Neuronal stem cell (in vitro differentiated cells): Measurements from ENCODE around the gene LMLN.
A peak's percentile ranks its signal among the peaks of the same experiment; 100 is the strongest.

Experiments used
- DNase-seq: peaks from one replicate; pipeline ENCODE4 v3.0.0-alpha.2; 2013; ENCODE audit warnings: low spot score
- H2AFZ ChIP-seq: one replicate; pipeline ENCODE4 v1.6.1; 2013; ENCODE audit warnings: mild to moderate bottlenecking, low read length, inconsistent platforms
- H2AK5ac ChIP-seq: 2 replicates; pipeline ENCODE4 v1.6.1; 2013; ENCODE audit warnings: low read depth, mild to moderate bottlenecking, inconsistent platforms, low read length, moderate library complexity, mixed read lengths
- H2BK120ac ChIP-seq: 2 replicates; pipeline ENCODE4 v1.6.1; 2013; ENCODE audit warnings: low read depth, mild to moderate bottlenecking, inconsistent platforms, low read length, moderate library complexity, mixed read lengths
- H2BK12ac ChIP-seq: one replicate; pipeline ENCODE4 v1.6.1; 2013; ENCODE audit warnings: low read length, inconsistent platforms
- H2BK15ac ChIP-seq: 2 replicates; pipeline ENCODE4 v1.6.1; 2013; ENCODE audit warnings: mild to moderate bottlenecking, low read length, inconsistent platforms, mixed read lengths
- H2BK5ac ChIP-seq: one replicate; pipeline ENCODE4 v1.6.1; 2013; ENCODE audit warnings: inconsistent platforms, mild to moderate bottlenecking, low read length, moderate library complexity
- H3K14ac ChIP-seq: one replicate; pipeline ENCODE4 v1.6.1; 2013; ENCODE audit warnings: low read length, inconsistent platforms
- H3K18ac ChIP-seq: 2 replicates; pipeline ENCODE4 v1.6.1; 2013; ENCODE audit warnings: low read length, inconsistent platforms
- H3K23ac ChIP-seq: 2 replicates; pipeline ENCODE4 v1.6.1; 2013; ENCODE audit warnings: low read depth, mild to moderate bottlenecking, mixed read lengths, low read length, inconsistent platforms; ENCODE audit not compliant: poor library complexity
- H3K27ac ChIP-seq: replicated peaks from 3 replicates; pipeline ENCODE4 v1.5.1; 2013; ENCODE audit warnings: low read length, inconsistent platforms
- H3K27me3 ChIP-seq, 3 experiments: 2 replicates each; pipeline ENCODE4 v1.6.1; 2013; ENCODE audit warnings: low read length in 3 of 3, mild to moderate bottlenecking in 2 of 3, inconsistent platforms in 1 of 3, low read depth in 1 of 3, mixed read lengths in 1 of 3, moderate library complexity in 1 of 3; ENCODE audit not compliant: control insufficient read depth in 3 of 3, insufficient read depth in 3 of 3
- H3K36me3 ChIP-seq, 2 donors: replicated peaks in 1 of 2; 2 replicates each; pipeline ENCODE4 v1.6.1; 2013; ENCODE audit warnings: low read length in 2 of 2; ENCODE audit not compliant: control insufficient read depth in 2 of 2, insufficient read depth in 2 of 2
- H3K4ac ChIP-seq: 2 replicates; pipeline ENCODE4 v1.6.1; 2013; ENCODE audit warnings: inconsistent platforms, mild to moderate bottlenecking, low read length, moderate library complexity
- H3K4me1 ChIP-seq, 2 donors: 1 replicate in 1 of 2; 2 replicates in 1 of 2; pipeline ENCODE4 v1.6.1; 2013; ENCODE audit warnings: low read length in 2 of 2, low read depth in 1 of 2; ENCODE audit not compliant: control insufficient read depth in 2 of 2, insufficient read depth in 1 of 2
- H3K4me2 ChIP-seq: one replicate; pipeline ENCODE4 v1.6.1; 2013; ENCODE audit warnings: mild to moderate bottlenecking, low read length, inconsistent platforms; ENCODE audit not compliant: insufficient read depth, poor library complexity, severe bottlenecking
- H3K4me3 ChIP-seq, 2 donors: 2 replicates each; pipeline ENCODE4 v1.5.1; 2013; ENCODE audit warnings: low read length in 2 of 2, mild to moderate bottlenecking in 2 of 2, inconsistent platforms in 1 of 2, moderate library complexity in 1 of 2
- H3K79me1 ChIP-seq: one replicate; pipeline ENCODE4 v1.6.1; 2013; ENCODE audit warnings: low read depth, mild to moderate bottlenecking, inconsistent platforms, low read length, moderate library complexity
- H3K9ac ChIP-seq: one replicate; pipeline ENCODE4 v1.6.1; 2013; ENCODE audit warnings: mild to moderate bottlenecking, low read depth, low read length, inconsistent platforms; ENCODE audit not compliant: poor library complexity
- H3K9me3 ChIP-seq, 2 donors: replicated peaks in 1 of 2; 2 replicates each; pipeline versions ENCODE3 to v1.6.1; 2013; ENCODE audit warnings: low read length in 2 of 2, mild to moderate bottlenecking in 2 of 2, inconsistent platforms in 1 of 2, low read depth in 1 of 2, mixed read lengths in 1 of 2, moderate library complexity in 1 of 2; ENCODE audit not compliant: control insufficient read depth in 2 of 2, insufficient read depth in 1 of 2
- H4K8ac ChIP-seq: one replicate; pipeline ENCODE4 v1.6.1; 2013; ENCODE audit warnings: low read depth, mild to moderate bottlenecking, inconsistent platforms, low read length, moderate library complexity
- H4K91ac ChIP-seq: one replicate; pipeline ENCODE4 v1.6.1; 2013; ENCODE audit warnings: low read length, low read depth, mild to moderate bottlenecking, inconsistent platforms; ENCODE audit not compliant: poor library complexity
- WGBS, 2 donors: extraction: QIAGEN DNeasy Blood & Tissue Kit; methylation state at CpG; one replicate each; pipeline ENCODE4 v1.1.7; 2013; ENCODE audit warnings: missing lambda C conversion rate in 2 of 2, mixed read lengths in 1 of 2; ENCODE audit not compliant: insufficient read length in 2 of 2, insufficient replicate concordance in 1 of 2; ENCODE audit errors: extremely low coverage in 2 of 2; 5-methylcytosine and 5-hydroxymethylcytosine counted together

Gene LMLN

DNA sequence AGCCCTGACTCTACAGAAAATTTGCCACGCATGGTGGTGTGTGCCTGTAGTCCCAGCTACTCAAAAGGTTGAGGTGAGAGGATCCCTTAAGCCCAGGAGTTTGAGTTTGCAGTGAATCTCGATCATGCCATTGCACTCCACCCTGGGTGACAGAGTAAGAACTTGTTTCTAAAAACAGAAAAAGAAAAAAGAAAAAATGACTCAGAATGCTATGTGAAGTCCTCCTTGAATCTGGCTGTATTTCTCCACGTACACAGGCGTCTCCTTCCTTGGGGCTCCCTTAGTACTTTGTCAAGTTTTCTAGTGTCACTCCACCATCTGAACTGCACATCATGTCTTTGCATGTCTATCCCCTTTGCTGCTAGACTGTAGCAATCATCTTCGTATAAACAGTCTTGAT, 104.4 kb downstream of the LMLN start:
- H3K14ac ChIP-seq = no peak overlapping the region
- H4K8ac ChIP-seq = no peak overlapping the region

DNA sequence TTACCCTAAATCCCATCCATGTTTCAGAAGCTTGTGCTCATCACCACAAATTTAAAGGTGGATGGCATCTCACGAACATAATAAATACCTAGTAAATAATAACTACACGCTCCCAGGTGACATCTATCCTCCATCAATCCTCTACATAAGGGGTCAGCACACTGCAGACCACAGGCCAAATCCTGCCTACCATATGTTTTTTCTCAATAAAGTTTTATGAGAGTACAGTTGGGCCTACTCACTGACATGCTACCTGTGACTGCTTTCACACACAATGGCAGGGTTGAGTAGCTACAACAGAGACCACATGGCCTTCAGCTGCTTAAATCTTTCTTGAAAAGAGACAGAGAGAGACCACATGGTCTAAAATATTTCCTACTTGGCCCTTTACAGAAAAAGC, 105.9 kb downstream of the LMLN start:
- H3K27ac ChIP-seq = no peak overlapping the region
- H3K27me3 ChIP-seq = no peaks in the 10 kb centered on the region
- H3K9me3 ChIP-seq = no peaks in the 10 kb centered on the region
- no peaks in the 10 kb centered on the region for H3K79me1 ChIP-seq
- no peak overlapping the region for H2AK5ac ChIP-seq
- H3K23ac ChIP-seq = no peak overlapping the region
- H3K9ac ChIP-seq = no peak overlapping the region
- no peak overlapping the region for H4K91ac ChIP-seq
- no peak overlapping the region for H3K14ac ChIP-seq
- H2BK12ac ChIP-seq = no peak overlapping the region
- no CpG with 5 or more reads among the region's 2 CpGs for WGBS, 2 donors
- H3K36me3 ChIP-seq = no peaks in the 10 kb centered on the region
- H4K8ac ChIP-seq = no peak overlapping the region
- H3K4me3 ChIP-seq = no peak overlapping the region
- H3K4ac ChIP-seq = no peak overlapping the region
- H3K4me1 ChIP-seq = peaks cover 0 to 1% of the 10 kb centered on the region in 2 donors
- no peak overlapping the region for H3K18ac ChIP-seq
- DNase-seq = no peak
- no peak overlapping the region for H2BK15ac ChIP-seq
- no peak overlapping the region for H3K4me2 ChIP-seq
- no peak overlapping the region for H2BK120ac ChIP-seq
- H2BK5ac ChIP-seq = no peak overlapping the region
- no peak overlapping the region for H2AFZ ChIP-seq

More for the DNA sequence above, 104.4 kb downstream of the LMLN start:
- Histone ChIP-seq H3K27ac (no peak overlapping the region), H3K4ac (no peak overlapping the region), H3K18ac (no peak overlapping the region), H3K27me3 (no peaks in the 10 kb centered on the region), H2AK5ac (no peak overlapping the region), H2BK5ac (no peak overlapping the region), H3K9ac (no peak overlapping the region), H3K4me1 (no peaks in the 10 kb centered on the region), H2BK12ac (no peak overlapping the region), H3K9me3 (no peaks in the 10 kb centered on the region), H3K36me3 (no peaks in the 10 kb centered on the region), H3K23ac (no peak overlapping the region), H2BK15ac (no peak overlapping the region), H3K4me2 (no peak overlapping the region), H4K91ac (no peak overlapping the region), H3K4me3 (no peak overlapping the region), H2AFZ (peak overlapping the region; percentile 26), H3K79me1 (no peaks in the 10 kb centered on the region), H2BK120ac (no peak overlapping the region)
- WGBS, 2 donors = no CpG with 5 or more reads among the region's 5 CpGs
- no peak for DNase-seq

DNA sequence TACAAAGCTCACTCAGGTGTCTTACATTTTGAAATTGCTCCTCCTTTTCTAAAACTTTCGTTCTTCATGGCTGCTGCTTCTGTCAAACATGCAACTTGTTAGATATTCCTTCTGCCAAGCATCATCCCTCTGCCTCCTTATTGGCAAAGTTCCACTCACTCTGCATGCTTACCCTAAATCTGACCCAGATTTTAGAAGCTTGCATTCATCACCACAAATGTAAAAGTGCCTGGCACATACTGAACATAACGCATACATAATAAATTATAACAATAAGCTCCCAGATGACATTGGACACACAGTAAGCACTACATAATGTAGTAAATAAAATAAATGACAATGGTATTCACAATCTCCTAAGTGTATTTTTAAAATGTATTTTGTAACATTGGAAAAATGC, 107.4 kb downstream of the LMLN start:
- peaks cover 2 to 14% of the 10 kb centered on the region in 2 donors for H3K4me1 ChIP-seq
- H3K79me1 ChIP-seq = no peaks in the 10 kb centered on the region
- no peaks in the 10 kb centered on the region for H3K27me3 ChIP-seq
- no peak overlapping the region for H3K9ac ChIP-seq
- H3K4me2 ChIP-seq = no peak overlapping the region
- DNase-seq = no peak
- no peak overlapping the region for H2BK5ac ChIP-seq
- H3K27ac ChIP-seq = no peak overlapping the region
- H3K23ac ChIP-seq = no peak overlapping the region
- H4K91ac ChIP-seq = no peak overlapping the region
- no peak overlapping the region for H2BK12ac ChIP-seq
- no peak overlapping the region for H3K14ac ChIP-seq
- H3K4me3 ChIP-seq = no peak overlapping the region
- WGBS, 2 donors = no CpG with 5 or more reads among the region's 2 CpGs
- H3K18ac ChIP-seq = no peak overlapping the region
- no peaks in the 10 kb centered on the region for H3K9me3 ChIP-seq
- no peak overlapping the region for H2BK15ac ChIP-seq
- H3K4ac ChIP-seq = no peak overlapping the region
- no peaks in the 10 kb centered on the region for H3K36me3 ChIP-seq
- H2BK120ac ChIP-seq = no peak overlapping the region
- no peak overlapping the region for H2AK5ac ChIP-seq
- no peak overlapping the region for H2AFZ ChIP-seq
- H4K8ac ChIP-seq = no peak overlapping the region

DNA sequence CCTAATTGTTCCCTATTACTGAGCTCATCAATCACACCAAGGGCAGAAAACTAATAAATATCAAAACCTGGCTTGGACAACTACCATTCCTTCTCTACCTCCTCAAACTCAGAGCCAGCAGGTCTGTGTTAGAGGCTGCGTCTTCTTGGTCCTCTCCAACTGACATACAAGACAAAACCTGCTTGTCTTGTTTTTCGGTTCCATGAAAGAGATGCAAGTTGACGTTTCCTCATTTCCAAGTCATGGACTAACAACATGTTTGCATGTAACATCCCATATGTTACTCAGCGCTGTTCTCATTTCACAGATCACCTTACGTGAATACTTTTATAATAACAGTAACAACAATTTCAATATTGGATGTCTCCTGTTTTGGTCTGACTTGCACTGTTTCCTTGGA, 110.9 kb downstream of the LMLN start:
- Histone ChIP-seq H2BK15ac (no peak overlapping the region), H3K36me3 (no peaks in the 10 kb centered on the region), H3K4me3 (no peak overlapping the region), H3K9ac (no peak overlapping the region), H3K79me1 (no peaks in the 10 kb centered on the region), H4K8ac (no peak overlapping the region), H3K9me3 (no peaks in the 10 kb centered on the region), H3K27me3 (peaks cover 0 to 5% (median 0%) of the 10 kb centered on the region in 3 experiments), H2BK120ac (no peak overlapping the region), H3K27ac (no peak overlapping the region), H2AK5ac (no peak overlapping the region), H2AFZ (no peak overlapping the region), H4K91ac (no peak overlapping the region), H3K18ac (no peak overlapping the region), H3K4ac (no peak overlapping the region), H3K23ac (no peak overlapping the region), H3K14ac (no peak overlapping the region), H2BK5ac (no peak overlapping the region), H3K4me2 (no peak overlapping the region), H2BK12ac (no peak overlapping the region), H3K4me1 (peaks cover 2 to 18% of the 10 kb centered on the region in 2 donors)
- no CpG with 5 or more reads among the region's 5 CpGs for WGBS, 2 donors
- DNase-seq = no peak
